ENCODE measurements around the gene C20orf173. TPM values are rescaled to one million over a fixed set of nuclear protein-coding genes. Genes with fewer than 3 reads are reported as not detected.

Gene C20orf173, protein sequence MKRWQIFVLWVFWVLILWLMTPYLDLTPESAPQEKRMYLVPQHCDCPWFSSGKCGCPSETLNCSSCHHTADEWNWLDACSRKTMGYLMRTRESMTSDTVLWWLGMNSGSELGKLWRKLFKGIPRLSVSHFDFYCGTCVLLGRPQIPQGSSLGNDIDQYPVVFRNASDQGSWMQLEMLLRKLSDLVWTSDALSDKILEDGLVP
- not detected in 2 replicates for total RNA-seq

DNA sequence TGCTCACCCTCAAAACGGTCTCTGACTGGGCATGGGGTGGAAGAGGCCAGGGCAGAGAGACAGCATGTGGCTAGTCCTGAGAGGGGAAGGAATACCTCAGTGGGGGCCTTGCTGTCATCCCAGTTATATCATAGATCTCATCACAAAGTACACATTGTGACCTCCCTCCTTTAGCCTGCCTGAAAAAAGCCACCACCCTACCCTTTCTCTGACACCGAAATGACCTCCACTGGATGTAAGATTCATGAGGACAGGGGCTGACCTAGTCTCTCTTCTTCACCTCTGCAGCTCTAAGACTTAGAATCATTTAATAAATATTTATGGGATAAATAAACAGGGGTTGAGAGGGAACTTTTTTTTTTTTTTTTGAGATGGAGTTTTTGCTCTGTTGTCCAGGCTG, at the start of gene C20orf173:
TSS of gene C20orf173 (minus strand) at position 101 of the 400 bp plus-strand sequence. CDS start 279 bp downstream, outside the sequence.

DNA sequence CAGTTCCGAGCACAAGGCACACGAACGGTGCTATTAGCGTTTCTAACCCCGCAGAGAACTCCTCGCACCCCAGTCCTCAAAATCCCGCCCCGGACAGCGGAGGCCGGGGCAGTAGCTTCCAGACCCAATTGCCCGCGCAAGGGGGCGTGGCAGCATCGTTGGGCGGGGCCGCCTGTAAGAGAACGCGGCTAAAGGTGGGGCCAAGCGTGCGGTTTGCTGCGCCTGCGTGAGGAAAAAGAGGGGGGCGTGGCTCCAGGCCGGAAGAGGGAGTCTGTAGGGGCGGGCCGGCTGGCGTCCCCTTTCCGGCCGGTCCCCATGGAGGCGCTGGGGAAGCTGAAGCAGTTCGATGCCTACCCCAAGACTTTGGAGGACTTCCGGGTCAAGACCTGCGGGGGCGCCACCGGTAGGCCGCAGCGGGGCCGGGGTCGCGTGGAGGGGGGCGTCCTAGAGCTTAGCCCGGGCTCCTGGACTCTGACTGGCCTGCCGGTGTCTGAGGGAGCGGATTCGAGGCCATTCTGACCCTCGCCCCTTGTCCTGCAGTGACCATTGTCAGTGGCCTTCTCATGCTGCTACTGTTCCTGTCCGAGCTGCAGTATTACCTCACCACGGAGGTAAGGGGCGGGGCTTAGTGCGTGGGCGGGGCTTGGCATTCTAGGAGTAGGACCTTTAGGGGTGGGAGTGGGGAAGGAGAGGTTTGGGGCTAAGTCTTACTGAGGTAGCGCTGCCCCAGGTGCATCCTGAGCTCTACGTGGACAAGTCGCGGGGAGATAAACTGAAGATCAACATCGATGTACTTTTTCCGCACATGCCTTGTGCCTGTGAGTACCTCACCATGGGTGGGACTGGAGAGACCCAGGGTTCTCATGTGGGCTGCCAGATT, 12.6 kb upstream of the C20orf173 start, which contains the start of gene ERGIC3:
TSS of gene ERGIC3 (plus strand) at position 296 of the 880 bp plus-strand sequence. CDS start at position 316, 20 bp downstream.

Other genes with a start within 250 kb of the C20orf173 start
- gene EIF6, start 244.9 kb downstream of the C20orf173 start, total RNA-seq, result 227 and 412 TPM in 2 replicates
- under 0.01 TPM in 2 replicates for gene FAM83C, start 237.2 kb downstream of the C20orf173 start, total RNA-seq
- 14.7 and 20.9 TPM in 2 replicates for gene UQCC1, start 117.7 kb downstream of the C20orf173 start, total RNA-seq
- under 0.01 and 3.9 TPM in 2 replicates for gene GDF5, start 91.4 kb downstream of the C20orf173 start, total RNA-seq
- 17.8 and 33.7 TPM in 2 replicates for gene CEP250, start 74.1 kb downstream of the C20orf173 start, total RNA-seq
- 367 and 383 TPM in 2 replicates for gene ERGIC3, start 12.4 kb upstream of the C20orf173 start, total RNA-seq
- 10.9 and 16.9 TPM in 2 replicates for gene SPAG4, start 86.2 kb upstream of the C20orf173 start, total RNA-seq
- gene CPNE1, start 135.2 kb upstream of the C20orf173 start, total RNA-seq, result 57.1 and 110 TPM in 2 replicates
- 43.5 and 47.2 TPM in 2 replicates for gene RBM12, start 135.2 kb upstream of the C20orf173 start, total RNA-seq
- 26.7 and 30.9 TPM in 2 replicates for gene NFS1, start 169.7 kb upstream of the C20orf173 start, total RNA-seq
- gene ROMO1, start 169.8 kb upstream of the C20orf173 start, total RNA-seq, result 149 and 260 TPM in 2 replicates
- gene RBM39, start 212.6 kb upstream of the C20orf173 start, total RNA-seq, result 189 and 196 TPM in 2 replicates
- 23.0 and 28.0 TPM in 2 replicates for gene PHF20, start 242.4 kb upstream of the C20orf173 start, total RNA-seq

Data from tracheal epithelial cell (primary cell).